NCI-H128 (cell line): ENCODE results near the gene ARHGEF16.

ENCODE experiments used
- DNase-seq: peaks from one replicate; lab custom pipeline; 2025; ENCODE audit not compliant: unreplicated experiment; lab: John Stamatoyannopoulos, UW

ARHGEF16 gene

DNA sequence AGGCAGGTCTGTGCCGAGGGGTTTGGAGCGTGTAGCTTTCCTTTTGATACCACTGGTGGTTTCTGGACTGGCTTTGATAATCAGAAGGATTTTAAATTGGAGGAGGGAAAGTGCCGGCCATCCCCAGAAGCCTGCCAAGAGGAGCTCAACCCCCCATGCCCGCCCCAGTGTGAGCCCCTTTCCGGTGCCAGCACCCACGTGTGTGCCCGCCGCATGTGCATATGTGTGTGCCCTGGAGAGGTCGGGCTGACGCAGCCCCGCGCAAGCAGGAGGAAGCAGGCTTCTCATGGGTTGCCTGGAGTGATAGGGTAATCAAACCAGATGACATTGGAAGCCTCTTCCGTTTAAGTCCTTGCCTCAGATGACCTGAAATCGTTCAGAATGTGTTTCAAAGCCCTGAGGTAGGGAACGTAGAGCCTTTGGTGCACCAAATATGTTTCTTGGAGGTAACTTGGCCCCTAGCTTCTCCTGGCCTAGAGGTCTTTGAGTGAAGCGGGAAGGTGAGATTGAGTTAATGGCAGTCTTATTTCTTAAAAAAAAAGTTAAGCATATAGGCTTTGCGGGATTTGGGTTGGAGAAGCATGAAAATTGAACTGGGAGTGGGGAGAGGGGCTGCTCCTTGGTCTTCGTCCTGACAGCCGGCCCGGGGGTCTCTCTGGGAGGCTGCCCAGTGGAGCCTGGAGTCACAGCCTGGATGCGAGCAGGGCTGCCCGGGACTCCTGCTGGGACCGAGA, 34.1 kb upstream of the ARHGEF16 start:
- DNase-seq = no peak

DNA sequence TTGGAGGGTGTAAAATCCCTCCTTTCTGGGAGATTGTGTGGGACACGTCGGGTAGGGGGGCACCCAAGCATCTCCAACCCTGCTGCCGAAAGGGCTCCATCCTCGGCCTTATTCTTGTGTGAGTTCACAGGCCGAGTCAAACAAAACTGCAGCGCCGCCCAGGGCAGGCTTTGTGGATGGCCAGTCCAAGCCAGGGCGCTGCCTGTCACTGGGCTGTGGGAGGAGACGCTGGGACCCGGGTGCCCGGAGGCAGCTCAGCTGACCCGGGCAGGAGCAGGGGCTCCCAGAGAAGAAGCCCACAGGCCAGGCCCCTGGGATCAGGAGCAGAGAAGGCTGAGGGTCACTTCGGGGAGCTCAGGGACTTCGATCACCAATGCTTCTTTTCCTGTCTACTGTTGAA, 31.8 kb upstream of the ARHGEF16 start:
- no peak for DNase-seq

DNA sequence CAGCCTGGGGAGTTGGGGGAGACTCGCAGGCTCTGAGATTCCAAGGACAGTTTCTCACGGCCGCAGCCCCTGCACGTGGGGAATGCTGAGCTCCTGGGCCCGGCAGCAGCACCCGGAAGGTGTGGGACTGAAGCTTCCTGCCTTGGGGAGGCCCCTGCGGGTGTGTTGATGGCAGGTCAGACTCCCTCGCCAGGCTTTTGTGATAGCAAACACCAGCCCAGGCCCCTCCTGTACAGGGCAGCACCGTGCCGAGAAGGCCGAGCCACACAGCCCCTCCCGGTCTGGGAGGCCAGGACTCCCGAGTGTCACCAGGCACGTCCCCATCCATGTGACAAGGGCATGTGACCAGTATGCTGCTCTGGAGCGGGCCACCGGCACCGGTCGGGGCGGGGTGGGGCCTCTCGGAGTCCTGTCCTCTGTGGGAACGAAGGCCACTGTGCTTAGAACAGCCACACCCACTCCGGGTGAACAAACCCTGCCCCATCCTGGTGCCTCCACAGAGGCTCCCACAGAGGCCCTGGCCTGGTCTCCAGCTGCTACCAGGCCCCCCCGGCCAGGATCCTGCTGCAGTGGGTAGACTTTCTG, 31.1 kb upstream of the ARHGEF16 start:
- DNase-seq = no peak

DNA sequence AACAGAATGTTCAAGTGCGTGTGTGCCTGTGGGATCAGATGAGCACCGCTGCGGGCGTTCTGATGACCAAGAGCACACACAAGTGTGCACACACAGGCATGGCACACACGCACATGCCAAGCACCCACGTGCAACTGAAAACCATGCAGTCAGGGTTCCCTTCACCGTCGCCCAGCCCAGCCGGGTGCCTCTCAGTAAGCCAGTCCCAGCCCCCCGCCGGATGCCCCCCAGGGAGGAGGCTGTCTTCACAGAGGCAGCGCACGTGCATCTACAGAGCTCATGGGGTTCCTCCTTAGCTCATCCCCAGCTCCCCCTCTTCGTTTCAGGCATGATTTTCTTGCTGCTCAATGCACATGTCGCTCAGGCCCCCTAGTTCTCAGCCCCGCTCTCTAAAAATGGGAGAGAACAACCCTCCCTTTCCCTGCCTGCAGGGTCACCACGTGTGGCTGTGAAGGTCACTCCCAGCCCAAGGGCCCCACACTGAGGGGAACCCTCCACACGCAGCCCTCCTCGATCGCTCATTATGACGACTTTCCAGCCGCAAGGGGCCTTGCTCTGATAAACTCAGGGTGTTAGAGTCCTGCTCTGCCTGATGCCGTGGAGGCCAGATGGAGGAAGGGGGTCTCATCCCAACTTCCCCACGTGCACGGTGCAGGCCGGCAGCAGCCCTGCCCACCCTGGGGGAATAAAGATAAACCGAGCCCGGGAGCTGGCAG, 30.4 kb upstream of the ARHGEF16 start:
- no peak for DNase-seq

DNA sequence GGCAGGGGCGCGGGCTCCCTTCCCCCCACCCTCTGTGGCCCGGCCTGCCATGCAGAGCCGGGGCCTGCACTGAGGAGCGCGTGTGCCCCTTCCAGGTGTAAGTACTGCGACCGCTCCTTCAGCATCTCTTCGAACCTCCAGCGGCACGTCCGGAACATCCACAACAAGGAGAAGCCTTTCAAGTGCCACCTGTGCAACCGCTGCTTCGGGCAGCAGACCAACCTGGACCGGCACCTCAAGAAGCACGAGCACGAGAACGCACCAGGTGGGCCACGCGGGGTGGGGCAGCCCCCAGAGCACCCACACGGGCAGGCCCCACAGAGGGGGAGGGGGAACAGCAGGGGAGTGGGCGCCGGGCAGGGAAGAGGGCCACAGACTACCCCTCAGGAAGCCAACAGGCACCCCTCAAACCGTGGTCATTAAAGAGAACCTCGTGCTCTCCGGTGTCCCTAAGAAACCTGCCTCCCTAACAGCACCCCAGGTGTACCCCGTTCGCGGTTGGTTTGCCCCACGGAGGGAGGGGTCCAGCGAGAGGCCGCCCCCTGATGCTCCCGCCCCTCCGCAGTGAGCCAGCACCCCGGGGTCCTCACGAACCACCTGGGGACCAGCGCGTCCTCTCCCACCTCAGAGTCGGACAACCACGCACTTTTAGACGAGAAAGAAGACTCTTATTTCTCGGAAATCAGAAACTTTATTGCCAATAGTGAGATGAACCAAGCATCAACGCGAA, 28.8 kb upstream of the ARHGEF16 start:
- DNase-seq = no peak

DNA sequence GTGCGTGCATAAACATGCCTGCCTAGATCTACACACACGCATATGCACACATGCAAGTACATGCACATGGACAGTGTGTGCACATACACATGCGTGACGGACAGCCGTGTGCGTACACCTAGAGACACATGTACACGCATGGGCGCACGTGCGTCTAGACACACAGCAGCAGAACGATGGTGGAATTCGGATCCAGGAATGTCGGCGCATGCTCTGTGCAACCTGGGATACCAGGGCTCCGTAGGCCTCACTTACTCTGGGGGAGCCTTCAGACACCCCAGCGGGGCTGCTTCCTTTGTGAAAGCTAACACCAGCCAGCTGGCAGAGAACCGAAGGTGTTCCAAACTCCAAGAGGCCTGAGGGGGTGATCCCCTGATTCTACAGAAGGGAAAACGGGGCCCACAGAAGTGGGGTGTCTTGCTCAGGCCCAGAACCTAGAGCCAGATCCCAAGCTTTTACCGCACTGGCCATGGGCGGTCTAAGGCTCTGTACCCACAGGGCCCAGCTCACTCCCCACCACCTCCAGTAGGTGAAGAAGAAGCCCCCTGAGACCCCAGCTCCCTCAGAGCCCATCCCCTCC, 27.4 kb upstream of the ARHGEF16 start:
- DNase-seq = no peak

DNA sequence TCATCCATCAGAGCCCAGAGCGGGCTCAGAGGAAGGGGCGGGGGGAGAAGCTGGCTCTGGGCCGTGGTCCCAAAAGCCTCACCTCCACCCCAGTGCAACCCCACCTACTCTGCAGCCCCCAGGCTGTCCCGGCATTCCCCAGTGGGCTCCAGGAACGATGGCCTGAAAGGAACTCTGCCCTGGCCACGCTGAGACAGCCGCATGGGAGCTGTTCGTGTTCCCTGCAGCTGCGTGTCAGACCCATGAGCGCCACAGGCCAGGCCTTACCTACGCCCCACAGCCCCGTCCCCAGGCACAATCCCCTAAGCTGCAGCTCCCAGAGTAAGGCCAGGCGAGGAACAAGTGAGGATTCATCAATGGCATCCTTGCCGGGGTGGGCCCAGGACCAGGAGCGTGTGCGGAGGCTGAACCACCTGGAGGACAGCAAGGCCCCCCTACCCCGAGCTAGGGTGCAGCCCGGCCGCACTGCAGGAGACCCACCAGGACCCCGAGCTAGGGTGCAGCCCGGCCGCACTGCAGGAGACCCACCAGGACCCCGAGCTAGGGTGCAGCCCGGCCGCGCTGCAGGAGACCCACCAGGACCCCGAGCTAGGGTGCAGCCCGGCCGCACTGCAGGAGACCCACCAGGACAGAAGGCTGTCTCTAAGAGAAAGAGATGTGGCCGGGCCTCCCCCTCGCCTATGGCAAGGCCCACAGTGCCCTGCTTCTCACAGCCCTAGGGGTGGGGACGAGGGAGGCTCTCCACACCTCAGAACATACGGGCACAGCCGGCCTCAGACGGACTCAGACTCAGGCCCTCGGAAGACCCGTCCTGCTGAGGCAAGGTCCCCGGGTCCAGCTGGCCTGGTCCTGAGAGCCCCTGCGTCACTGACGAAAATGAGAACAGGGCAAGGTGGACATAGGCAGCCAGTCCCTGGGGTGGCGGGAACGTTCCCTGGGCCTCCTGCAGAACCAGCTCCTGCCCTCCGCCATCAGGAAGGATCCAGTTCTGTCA, 26.5 kb upstream of the ARHGEF16 start:
- DNase-seq = no peak

DNA sequence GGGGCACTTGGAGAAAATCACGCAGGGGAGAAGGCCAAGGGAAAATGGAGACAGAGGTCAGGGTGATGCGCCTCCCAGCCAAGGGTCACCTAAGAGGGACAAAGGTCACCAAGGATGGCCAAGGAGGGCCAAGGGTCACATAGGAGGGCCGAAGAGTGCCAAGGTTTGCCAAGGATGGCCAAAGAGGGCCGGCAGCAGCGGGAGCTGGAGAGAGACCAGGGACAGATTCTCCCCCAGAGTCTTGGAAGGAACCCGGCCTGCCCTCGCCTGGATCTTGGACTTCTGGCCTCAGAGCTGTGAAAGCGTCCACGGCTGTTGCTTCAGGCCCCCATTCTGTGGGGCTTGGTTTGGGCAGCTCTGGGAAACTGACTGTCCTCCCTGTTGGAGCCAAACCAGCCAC, 25.6 kb upstream of the ARHGEF16 start:
- DNase-seq = no peak

DNA sequence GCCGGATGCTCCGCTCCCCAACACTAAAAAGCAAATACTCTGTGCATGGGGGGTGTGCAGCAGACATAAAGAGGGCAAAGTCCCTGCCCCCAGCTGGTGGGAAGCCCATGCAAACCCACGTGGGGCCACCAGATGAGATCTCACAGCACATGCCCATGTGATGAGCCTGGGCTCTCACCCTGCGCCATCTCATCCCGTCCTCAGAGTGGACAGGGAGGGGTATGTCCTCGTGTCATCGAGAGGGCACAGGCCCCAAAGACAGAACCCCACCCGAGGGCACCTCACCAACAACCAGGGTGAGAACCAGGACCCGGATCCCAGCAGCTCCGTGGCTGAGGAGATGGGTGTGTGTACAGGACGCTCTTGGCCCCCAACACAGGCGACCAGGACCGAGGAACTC, 25.1 kb upstream of the ARHGEF16 start:
- no peak for DNase-seq

DNA sequence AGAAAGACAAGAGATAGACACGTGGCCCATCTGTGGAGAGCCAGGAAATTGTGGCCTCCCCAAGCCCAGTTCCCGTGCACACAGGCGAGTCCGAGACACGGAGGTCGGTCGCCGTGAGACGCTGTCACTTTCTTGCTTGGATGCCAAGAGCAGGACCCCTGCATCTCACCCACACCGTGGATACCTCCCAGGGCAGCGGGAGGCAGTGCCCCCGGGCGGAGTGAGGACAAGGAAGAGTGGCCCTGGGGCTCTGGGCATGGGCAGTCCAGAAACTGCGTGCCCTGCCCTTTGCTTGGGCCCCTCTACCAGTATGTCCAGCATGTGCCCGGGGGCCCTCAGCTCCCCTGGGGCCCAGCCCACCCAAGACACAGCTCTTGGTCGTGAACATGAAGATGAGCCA, 24.7 kb upstream of the ARHGEF16 start:
- DNase-seq = no peak

DNA sequence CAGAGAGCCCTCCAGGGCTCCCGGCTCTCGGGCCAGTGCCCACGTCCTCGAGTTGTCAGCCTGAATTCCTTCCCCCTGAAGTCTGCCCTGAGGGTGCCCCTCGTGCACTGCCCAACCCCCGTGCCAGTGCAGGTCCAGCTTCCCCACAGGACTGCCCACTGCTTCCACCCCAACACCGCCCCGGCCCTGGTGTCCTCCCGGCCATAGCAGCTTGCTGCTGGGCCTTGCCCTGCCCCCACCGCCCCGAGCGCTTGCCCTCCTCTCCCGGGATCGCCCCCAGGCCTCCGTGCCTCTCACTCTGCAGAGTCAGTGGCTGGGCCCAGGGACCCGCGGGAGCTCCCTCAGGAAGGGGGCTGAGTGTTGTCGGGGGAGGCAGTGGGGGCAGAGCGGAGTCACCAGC, 24.1 kb upstream of the ARHGEF16 start:
- no peak for DNase-seq

DNA sequence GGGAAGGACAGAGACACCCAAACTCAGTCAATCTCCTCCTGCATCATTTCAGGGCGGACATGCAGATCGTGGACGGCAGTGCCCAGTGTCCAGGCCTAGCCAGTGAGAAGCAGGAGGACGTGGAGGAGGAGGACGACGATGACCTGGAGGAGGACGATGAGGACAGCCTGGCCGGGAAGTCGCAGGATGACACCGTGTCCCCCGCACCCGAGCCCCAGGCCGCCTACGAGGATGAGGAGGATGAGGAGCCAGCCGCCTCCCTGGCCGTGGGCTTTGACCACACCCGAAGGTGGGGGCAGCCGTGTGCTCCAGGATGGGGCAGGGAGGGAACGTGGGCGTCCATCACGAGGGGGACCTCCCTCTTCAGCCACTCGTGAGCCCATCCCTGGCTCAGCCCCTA, 23.6 kb upstream of the ARHGEF16 start:
- DNase-seq = no peak

DNA sequence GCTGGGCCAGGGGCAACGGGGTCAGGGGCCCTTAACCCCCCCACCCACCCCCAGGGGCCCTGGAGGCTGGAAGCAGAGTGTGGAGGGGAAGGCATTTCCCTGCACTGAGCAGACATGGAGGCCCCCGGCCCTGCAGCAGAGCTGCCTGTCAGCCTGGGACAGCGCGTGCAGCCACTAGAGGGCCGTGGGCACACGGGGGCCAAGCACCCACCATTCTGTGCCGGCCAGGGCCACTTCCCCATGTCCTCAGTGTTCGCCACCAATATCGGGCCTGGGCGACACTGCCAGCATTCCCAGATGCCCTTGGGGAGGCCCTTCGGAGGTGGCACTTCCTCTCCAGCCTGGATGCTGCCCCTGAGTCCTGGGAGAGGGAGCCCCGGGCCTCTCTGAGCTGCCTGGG, 23.2 kb upstream of the ARHGEF16 start:
- no peak for DNase-seq

DNA sequence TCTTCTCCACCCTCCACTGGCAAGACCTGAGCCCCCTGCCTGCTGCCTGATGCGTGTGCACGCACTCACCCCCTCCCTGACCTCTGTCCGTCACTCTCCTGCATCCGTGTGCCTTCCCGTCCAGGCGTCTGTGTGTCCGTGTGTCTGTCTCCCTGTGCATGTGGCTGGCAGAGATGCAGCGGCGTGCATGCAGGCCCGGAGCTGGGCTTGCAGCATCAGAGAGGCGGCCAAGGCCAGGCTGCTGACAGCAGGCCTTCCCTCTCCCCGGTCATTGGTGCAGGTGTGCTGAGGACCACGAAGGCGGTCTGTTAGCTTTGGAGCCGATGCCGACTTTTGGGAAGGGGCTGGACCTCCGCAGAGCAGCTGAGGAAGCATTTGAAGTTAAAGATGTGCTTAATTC, 22.8 kb upstream of the ARHGEF16 start:
- DNase-seq = no peak

DNA sequence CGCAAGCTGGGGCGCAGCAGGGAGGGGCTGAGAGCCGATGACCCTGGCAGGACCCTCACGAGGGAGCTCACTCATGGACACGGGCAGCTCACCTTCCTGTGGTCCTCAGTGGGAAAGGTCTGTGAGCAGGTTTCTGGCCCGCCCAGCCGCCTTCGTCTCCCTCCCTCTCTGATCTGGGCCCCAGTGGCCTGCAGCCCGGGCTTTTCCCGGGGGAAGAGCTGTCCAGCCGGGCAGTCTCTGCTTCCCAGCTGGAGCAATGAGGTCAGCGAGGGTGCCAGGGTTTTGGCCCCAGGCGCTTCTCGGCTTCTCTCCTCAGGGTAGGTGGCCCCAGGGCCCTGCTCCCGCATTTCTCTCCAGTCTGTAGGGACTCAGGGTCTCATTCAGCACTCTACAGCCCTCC, 22.2 kb upstream of the ARHGEF16 start:
- no peak for DNase-seq

DNA sequence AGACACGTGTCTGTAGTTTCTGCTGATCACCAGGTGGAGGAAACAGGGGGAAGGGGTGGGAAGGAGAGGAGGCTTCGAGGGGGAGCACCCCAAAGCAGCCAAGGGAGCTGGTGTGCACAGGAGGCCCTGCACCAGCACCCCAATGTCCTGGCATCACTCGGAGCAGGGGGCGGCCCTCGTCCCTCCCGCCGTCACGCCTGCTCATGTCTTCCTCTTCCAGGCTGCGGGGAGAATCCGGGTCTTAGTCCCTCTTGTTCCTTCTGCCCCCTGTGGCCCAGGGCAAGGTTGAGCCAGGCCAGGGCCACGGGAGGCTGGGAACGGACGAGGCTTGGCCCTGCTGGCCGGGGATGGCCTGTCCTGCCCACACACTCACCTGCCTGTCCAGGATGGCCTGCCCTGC, 21.4 kb upstream of the ARHGEF16 start:
- no peak for DNase-seq

DNA sequence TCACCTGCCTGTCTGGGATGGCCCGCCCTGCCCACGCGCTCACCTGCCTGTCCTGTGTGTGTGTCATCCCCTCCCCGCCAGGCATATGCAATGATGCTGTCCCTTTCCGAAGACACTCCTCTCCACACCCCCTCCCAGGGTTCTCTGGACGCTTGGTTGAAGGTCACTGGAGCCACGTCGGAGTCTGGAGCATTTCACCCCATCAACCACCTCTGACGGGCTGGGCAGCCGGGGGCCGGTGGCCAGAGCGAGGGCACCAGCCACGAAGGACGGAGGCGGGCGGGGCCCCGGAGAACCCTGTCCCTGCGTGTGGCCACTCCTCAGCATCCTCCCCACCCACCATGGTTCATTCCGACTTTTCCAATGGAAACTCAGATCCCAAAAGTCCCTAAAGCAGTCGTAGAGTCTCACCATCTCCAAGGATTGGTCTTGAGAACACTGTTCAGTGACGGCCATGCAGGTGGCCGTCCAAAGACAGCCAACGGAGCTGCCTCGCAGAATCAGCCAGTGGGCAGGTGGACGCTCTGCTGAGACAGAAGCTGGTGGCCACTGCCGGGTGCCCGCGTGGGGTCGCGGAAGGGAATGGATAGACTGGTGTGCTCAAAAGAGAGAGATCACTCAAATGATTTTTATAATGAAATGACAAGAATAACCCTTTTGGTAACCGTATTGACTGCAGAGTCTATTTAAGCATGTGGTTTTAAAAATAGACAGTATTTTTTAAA, 20.7 kb upstream of the ARHGEF16 start:
- DNase-seq = no peak

DNA sequence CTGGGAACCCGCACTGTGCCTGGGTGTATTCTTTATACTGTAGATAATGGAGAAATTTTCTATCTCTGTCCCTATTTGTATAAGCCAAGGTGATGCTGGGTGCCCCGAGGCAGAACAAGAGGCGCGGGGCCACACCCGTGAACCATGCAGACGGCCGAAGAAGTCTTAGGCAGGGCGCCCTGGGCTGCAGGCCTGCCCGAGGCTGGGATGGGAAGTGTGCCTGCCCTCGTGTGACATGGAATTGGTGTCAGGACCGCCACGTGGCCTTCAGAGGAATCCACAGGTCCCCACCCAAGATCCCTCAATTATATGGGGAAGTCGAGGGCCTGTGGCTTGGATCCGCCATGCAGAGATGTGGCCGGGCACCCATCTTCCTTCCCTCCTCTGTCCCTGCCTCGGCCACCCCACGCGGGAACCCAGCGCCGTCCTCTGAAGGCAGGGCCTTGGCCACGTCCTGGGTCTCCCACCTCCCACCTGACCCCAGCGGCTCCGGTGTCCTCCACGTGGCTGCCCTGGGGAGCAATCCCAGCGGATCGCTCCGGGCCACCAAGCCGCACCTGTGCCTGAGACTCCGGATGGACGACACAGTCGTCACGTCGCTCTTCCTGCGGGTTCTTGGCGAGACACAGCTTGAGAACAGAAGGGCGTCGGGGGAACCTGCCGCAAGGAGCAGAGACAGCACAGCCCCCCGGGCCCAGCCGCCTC, 19.9 kb upstream of the ARHGEF16 start:
- no peak for DNase-seq

DNA sequence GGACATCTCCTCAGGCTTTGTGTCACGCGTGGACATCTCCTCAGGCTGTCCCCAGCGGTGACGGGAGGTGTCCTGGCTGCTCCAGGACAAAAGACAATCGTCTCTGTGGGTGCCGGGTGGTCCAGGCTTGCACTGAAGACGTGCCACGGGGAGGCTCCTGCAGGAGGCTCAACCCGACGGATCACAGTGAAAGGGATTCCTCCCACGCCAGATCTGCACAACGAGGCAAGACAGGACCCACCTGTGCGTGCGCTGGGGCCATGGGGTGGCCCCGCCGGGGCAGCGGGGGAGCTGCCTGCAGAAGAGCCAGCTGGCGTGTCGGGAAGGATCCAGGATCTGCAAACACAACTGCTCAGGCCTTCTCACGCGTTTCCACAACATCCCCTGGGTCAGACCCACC, 18.8 kb upstream of the ARHGEF16 start:
- DNase-seq = no peak
